Amygdala (tissue), 56 donors: Measurements from ENCODE around the gene P4HTM.
A peak's percentile ranks its signal among the peaks of the same experiment; 100 is the strongest.

Experiments
- DNase-seq, 56 donors: peaks; one replicate each; lab custom pipeline; 2025; lab: John Stamatoyannopoulos, UW

Gene P4HTM

DNA sequence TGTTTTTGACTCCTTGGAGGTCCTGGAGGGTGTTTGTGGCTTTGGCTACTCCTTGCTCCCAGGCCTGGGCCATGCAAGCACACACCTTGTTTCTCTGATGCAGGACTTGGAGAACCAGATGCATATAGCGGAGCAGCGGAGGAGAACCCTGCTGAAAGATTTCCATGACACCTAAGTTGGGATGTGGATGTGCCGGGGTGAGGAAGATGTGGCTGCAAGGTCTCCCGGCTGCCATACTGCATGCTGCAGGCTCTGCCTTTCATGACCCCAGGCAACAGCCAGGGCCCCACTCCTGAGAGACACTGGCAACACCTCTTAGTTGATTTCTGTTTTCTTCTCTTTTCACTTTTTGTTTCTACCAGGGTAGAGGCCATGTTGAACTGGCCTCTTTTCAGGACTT, 6.9 kb upstream of the P4HTM start:
- DNase-seq = no peak

DNA sequence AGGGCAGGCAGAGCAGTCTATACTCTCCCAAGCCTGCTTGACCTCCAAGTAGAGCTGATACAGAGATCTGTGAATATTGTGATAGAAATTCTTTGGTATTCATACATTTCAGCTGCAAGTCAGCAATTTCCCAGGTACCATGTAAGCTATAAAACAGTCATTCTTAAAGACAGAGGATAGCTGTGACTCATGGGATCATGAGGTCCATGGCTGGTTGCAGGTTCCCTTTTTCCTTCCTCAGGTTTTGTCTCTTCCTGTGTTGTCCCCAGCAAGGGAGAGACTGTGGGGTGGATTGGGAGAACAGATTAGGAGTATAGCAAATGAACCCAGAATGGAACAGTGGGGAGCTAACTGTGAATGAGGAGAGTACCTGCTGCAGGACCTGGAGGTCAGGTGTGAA, 5.4 kb upstream of the P4HTM start:
- no peak for DNase-seq

DNA sequence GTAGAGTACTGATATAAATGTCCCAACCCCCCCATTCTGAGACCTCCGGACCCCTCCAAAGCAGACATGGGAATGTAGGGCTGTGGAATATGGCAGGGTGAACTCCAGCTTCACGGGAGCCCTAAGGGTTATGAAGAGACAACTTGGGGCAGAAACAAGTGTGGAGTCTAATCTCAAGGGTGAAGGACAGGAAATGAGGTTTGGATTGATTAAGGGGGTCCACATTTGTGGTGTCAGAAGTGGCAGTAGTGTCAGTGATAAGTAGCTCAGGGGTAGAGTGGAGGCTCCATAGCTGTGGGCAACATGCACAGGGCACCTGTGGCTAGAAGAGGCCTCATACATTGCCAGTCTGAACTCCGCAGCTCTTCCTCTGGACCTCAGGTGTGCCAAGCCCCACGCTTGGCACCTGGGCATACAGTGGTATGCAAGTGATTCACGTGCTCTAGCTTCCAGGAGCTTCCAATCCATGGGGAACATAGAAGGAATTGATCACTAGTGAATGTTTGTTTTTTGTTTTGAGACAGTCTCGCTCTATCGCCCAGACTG, 4.1 kb upstream of the P4HTM start:
- DNase-seq = no peak

DNA sequence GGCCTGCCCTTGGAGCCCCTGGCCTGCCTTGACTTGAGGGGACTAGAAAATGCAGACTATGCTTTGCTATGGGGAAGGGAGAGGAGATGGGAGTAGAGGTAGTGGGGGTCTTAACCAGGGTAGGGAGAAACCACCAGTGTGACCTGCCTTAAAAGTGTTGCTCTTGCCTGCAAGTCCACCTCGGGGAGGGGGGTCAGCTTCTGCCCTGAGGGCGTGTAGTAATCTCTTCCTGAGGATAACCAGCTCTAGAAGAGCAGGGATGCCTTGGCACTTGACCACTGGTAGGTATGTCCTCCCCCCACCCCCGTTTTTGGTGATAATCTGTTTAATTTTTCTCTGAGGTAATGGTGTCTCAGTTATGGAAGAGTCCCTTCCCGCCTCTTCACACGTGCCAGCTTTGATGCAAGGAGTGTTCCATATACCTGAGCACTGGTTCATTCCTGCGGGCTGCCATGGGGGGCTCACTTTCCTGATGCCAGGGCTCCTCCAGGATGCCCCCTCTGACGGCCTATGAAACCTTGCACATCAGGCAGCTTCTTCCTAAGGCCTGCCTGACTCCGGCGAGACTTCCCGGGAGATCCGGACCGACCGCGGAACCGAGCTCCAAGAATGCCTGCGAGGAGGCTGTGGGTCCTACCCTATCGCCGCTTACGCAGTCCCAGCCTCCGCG, 780 bp upstream of the P4HTM start:
- DNase-seq = no peak

DNA sequence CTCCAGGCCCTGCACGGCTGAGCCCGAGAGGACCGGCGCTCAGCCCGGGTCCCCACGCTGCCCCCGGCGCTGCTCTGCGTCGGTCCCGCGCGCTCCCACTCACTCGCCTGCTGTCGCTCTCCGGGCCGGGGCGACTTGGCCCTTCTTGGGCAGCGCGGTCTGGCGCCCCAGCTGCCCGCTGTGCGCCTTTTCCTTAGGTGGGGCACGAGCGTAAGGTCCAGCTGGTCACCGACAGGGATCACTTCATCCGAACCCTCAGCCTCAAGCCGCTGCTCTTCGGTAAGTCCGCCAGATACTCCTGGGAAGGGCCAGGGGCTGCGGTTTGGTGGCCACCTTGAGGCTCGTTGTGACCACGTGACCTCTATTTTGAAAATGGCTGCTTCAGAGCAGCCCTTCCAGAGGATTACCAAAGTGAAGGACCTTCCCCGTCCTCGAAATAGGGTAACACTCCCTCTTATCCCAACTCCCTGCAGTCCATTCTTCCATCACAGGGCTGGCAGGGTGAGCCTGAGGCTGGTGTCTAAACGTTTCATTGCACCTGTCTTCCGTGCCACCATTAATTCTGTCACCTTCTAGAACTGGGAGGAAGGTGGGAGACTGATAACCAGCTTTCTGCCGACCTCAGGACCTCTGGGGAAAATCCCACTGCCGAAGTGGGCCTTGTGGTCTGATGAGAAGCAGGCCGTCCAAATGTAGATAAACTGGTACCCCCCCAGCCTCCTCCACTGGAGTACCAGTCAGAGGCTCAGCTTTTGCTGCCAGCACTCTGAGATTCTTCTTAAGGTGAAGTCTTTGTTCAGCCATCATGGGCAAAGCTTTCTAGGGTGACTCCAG, 812 bp downstream of the P4HTM start:
- peak in 11 of 56 donors; percentile 21 to 66 (median 37) for DNase-seq

DNA sequence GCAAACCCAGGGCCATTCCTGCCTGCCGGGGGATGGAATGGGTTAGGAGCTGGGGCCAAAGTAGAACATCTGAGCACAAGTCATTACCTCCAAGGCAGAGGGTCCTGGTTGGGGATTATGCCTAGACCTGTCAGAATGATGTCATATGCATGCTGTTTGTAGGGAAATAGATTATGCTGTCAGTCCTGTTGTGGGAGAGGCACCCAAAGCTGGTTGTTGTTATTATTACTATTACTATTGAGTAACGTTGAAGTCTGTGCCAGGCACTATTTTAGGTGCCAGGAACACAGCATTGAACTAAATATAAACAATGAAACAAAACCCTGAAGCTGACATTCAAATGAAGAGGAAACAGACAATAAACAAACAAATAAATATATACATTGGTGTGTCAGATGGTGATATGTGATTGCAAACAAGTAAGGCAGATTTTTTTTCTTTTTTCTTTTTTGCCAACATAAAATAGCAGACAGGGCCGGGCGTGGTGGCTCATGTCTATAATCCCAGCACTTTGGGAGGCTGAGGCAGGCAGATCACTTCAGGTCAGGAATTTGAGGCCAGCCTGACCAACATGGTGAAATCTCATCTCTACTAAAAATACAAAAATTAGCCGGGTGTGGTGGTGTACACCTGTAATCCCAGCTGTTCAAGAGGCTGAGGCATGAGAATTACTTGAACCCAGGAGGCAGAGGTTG, 2.0 kb downstream of the P4HTM start:
- DNase-seq = no peak

DNA sequence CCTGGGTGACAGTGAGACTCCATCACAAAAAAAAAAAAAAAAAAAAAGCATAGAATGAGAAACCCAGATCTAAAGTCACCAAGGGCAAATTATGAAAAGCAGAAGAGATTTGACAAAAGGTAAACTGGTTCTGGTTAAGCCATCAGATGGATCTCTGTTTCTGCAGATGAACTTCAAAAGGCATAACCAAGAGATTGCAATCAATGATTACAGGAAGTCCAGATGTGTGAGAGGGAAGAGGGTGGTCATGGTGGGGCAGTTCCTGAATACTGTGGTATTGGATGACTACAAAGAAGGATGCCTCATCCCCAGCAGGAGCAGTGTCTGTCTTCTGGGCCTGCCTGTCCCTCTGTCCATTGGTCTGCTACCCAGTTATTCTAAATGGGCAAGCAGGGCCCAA, 3.8 kb downstream of the P4HTM start:
- no peak for DNase-seq

DNA sequence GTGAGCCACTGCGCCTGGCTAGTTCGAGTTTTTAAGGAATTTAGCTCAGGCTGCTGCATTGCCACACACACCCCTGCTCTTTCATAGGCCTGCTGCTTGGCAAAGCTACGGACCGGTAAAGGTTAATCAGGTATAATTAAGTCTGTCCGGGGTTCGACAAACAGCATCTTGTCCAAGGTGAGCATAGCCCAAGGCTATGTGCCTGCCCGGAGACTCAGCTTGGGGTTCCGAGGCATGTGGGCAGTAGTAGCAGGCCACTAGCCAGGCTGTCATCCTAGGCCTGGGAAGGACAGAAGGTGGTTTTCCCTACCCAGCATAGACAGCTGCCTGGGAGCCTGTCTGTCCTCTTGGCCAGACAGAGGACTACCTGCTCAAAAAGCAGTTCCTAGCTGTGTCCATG, 6.6 kb downstream of the P4HTM start:
- DNase-seq = no peak

DNA sequence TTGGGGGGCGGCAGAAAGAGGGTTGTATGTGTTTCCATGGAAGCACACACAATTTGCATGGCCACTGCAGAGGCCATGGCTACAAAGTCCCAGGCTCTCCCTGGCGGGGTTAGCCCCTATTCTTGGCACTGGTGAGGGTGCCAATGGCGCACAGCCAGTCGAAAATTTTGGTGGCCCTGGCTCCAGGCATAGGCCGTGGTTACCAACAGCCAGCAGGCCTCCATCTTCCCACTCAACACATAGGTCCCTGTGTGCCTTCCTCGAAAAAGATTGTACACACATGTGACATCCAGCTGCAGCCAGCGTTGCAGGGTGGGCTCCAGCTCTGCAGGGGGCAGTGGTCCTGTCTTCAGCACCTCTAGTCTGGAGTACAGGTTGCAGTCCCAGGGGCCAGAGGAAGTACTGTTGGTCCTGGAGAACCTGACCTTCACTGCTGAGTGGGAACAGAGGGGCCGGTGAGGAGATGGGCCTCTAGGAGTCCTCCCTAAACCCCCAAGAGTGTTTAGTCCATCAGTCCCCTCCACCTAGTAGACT, 7.1 kb downstream of the P4HTM start:
- no peak for DNase-seq

DNA sequence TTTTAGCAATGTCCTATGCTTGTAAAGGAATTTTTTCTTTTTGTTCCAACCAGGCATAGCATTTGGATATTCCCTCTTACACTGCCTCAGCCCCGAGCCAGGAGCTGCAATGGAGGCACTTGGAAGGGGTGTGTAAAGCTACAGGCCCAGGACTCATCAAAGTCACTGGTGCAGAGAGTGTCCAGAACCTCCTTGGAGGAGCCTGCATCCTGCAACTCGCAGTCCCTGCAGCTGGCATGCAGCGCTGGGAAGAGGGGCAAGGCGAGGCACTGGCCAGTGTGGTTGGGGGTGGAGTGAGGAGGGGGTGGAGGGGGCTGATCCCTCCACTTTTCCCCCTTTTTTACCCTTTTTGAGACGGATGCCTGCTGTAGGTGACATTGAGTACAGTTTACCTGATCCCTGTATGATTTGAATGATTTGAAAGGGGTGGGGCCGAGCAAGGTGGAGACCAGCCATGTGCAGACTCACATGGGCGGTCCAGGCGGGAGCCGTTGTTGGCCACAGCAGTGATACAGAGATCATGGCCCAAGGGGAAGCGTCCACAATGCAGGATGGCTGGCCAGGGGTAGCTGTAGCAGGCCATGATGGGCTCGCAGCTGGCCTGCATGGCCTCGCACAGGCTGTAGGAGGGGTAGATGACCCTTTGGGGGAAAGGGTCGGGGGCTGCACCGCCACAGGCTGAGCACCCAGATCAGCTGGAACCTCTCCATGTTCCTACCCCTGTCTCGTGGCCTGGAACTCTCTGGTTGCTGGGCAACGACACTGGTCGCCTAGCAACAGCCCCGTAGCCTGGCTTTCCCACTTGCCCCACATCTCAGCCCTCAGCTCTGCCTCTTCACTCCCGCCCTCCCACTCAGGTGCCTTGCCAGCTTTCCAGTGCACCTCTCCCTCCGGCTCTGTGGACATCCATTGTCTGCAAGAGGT, 7.9 kb downstream of the P4HTM start:
- peak in 30 of 56 donors; percentile 12 to 69 (median 43) for DNase-seq

DNA sequence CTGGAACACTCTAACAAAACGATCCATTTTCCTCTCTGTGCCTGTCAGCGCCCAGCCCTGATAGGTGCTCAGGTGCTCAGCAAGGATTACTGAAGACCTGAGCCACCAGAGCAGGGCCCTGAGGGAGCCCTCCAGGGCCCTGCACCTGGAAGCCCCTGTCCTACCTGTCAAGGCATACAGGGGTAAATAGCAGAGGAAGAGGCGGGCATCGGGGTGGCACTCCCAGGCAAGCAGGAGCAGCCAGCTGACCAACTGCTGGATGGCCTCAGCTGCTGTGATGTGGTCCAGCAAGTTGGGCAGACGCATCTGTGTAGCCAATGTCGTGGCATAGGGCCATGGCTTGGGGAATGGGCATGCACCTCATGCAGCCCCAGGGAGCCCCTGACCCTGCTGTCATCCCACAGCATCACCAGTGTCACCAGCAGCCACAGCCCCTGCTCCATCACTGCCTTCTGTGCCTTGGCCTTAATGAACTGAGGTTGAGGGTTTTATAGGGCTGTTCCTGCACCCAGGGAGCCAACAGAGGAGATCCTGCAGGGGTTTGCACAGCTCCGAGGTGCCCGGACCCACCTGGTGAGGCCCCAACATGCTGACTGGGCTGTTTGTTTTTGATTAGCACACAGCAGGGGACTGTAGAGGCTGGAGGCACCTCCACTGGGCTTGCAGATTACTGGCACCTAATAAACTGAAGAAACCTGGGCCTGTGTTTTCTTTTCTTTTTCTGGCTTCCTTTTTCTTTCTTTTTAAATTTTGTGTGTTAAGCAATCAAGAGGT, 9.2 kb downstream of the P4HTM start:
- DNase-seq = no peak

DNA sequence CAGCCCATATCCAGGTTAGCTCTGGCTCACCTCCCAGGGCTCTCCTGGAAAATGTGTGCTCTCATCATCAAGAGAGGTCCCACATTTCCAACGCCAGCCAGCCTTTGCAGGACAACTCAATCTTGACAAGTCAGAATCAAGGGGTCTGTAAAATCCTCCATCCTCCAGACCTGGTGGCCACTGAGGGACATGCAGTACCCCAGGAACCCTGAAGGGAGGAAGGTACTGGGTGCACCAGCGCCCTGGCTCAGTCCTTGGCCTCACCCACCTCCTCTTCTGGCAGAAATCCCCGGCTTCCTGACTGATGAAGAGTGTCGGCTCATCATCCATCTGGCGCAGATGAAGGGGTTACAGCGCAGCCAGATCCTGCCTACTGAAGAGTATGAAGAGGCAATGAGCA, 11.1 kb downstream of the P4HTM start:
- DNase-seq = no peak

DNA sequence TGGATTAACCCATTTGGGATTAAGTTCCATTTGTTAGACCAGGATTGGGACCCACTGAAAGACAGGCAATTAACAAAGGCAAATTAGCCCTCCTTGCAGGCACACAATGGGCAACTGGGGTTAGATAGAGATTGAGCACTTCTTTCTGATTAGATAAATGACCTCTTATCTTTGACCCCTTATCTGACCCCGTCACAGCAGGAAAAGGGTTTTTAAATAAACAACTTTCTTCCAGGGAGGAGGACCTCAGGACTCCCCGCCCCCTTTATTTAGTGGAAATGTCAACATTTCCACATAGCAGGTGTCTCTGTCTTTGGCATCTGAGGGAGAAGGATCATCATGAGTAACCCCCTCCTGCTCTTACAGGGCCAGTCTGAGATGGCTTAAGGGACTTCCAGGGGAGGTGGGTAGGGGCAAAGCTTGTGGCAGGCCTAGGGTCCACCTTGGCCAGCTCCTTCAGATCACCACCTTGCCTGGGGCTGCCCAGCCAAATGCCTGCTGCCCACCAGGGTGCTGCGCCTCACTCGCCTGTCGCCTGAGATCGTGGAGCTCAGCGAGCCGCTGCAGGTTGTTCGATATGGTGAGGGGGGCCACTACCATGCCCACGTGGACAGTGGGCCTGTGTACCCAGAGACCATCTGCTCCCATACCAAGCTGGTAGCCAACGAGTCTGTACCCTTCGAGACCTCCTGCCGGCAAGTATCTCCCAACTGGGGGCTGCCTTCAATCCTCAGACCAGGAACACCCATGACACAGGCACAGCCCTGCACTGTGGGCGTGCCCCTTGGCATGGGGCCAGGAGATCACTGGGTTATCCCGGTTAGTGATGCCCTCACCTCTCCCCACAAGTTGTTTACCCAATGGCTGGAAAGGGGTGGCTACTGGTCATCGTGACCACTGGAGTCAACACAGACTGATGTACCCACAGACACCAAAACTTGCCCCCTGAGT, 14.6 kb downstream of the P4HTM start:
- peak in 1 of 56 donors; percentile 72 for DNase-seq

DNA sequence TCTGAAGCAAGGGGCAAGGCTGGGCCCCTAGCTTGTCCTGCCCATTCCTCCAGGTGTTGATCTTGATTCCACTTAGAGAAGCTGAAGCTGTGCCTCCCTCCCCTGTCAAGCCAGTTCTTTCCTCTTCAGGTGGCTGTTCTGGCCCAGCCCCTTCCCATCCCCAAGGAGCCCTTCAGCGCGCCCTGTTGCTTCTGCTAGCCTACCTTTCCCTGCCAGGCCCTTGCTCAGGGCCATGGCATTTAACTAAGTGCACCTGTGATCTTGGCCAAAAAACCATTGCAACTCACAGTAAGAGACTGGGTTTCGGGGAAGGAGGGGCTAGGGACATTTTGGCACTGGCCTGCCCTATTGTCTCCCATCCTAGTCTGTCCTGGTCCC, 15.3 kb downstream of the P4HTM start:
- DNase-seq = no peak

DNA sequence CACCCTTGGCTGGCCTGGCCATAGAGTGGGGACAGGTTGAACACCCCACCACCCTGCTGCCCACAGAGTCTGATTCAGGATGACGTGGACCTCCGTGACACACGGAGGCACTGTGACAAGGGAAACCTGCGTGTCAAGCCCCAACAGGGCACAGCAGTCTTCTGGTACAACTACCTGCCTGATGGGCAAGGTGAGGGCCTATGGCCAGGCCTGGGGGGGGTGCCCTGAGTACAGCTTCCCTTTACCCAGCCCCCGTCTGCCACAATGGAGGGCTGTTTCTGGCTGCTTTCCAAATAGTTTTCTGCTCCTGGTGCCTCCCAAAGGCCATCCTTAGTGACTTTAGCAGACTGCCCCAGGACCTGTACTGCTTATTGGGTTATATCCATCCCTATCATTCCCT, 16.0 kb downstream of the P4HTM start:
- DNase-seq = no peak

DNA sequence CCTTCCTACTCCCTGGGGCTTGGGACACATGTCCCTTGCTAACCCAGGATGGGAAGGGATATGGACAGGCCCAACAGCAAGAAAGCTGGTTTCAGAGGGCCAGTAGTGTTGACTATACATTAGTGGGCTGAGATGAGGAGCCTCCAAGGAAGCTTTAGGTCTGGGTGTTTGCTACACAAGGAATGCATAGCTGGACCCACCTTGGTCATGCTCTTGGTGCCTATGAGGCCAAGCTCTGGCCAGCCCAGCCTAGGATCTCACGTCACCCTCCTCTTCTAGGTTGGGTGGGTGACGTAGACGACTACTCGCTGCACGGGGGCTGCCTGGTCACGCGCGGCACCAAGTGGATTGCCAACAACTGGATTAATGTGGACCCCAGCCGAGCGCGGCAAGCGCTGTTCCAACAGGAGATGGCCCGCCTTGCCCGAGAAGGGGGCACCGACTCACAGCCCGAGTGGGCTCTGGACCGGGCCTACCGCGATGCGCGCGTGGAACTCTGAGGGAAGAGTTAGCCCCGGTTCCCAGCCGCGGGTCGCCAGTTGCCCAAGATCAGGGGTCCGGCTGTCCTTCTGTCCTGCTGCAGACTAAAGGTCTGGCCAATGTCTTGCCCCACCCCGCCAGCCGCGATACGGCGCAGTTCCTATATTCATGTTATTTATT, 16.5 kb downstream of the P4HTM start:
- peak in 24 of 56 donors; percentile 38 to 74 (median 62) for DNase-seq

DNA sequence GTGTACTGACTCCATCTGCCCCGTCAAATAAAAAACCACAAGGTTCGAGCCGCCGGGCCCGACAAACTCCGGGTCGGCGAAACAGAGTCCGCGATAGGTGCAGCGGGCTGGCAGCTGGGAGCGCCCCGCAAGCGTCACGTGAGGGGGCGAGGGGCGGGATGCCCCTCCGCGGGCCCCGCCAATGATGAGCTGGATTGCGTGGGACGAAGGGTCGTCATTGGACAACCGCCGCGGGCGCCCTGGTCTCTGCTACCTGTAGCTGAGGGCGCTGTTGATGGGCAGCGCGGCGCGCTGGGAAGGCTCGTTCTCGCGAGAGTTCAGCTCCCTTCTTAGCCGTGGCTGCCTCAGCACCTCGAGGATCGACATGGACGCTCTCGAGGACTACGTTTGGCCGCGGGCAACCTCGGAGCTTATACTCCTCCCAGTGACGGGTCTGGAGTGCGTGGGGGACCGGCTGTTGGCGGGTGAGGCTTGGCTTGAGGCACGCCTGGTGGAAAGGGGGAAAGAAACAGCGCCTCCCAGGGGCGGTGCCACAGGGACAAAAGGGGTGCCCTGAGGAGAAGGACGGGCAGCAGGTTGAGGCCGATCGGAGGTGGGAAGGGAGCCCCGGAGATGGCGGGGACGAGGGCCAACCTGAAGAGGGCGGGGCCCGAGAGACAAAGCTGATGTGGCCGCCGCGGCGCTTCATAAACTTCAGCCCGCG, 17.2 kb downstream of the P4HTM start, which contains the start of gene WDR6:
Gene WDR6 (plus strand): TSS at position 324 of the 703 bp plus-strand sequence. CDS start 41 bp downstream, at position 365.
- DNase-seq = peak; percentile 70 to 98 (median 92)
